Measurements from ENCODE around the gene CTNNA3.

GRCh38 chr10:66910671-66911070 is 785.3 kb downstream of the CTNNA3 start:
- no peak for TF ChIP-seq CTCF (IDR thresholded peaks at IDR 0.05)
- TF ChIP-seq POLR2AphosphoS5 (IDR thresholded peaks at IDR 0.05) = no peak
- no peak for TF ChIP-seq POLR2A (IDR thresholded peaks at IDR 0.05)
